ENCODE results near the gene USP21. TPM values are rescaled to one million over a fixed set of nuclear protein-coding genes. Genes with fewer than 3 reads are reported as not detected.

USP21 gene
- total and polyA plus RNA-seq, 2 of the 8 experiments (the other 6 are each of a cell fraction or from before 2014, with no cell fraction given): 23.9 to 36.3 TPM

DNA sequence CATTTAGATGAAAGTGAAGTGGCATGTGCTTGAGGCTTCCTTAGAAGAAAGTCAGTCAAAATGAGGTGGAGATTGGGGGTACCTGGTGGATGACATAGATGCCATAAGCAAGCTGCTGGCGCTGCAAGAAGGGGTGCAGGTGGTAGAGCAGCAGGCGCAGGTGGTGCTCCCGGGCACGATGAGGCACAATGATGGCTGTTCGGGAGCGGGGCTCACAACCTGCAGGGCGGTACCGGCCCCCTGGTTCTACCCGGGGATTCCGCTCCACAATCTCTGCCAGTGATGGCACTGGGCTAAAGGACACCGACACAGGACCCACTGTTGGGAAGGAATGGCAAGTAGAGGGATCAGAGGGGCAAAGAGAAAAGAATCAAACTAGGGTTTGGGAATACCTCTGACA, 15.6 kb downstream of the USP21 start:
- Histone ChIP-seq H3K56ac (replicated peaks; ENCODE audit: insufficient read length, low read depth, low read length) (no peak overlapping the region), H4K20me1 (replicated peaks in 1 of 2; ENCODE audit: control insufficient read depth in 1 of 2, insufficient read depth in 2 of 2, low read length in 2 of 2) (peaks cover 0 to 6% of the 10 kb centered on the region in 2 experiments), H3K14ac (ENCODE audit: insufficient read length) (no peak overlapping the region), H3K4me3 (ENCODE audit: extremely low read depth in 1 of 4, insufficient read depth in 2 of 4, low read depth in 3 of 4, low read length in 4 of 4) (no peak overlapping the region), H2BK20ac (ENCODE audit: low read length) (no peak overlapping the region), H4K5ac (ENCODE audit: insufficient read length, low read depth, low read length) (no peak overlapping the region), H3K4ac (replicated peaks; ENCODE audit: insufficient read length, low read depth, low read length) (no peak overlapping the region), H3K27me3 (replicated peaks in 1 of 4; ENCODE audit: control insufficient read depth in 3 of 4, extremely low read depth in 1 of 4, insufficient read depth in 3 of 4, low read length in 3 of 4) (no peaks in the 10 kb centered on the region), H2AK5ac (ENCODE audit: low read depth, low read length) (no peak overlapping the region), H2BK120ac (replicated peaks; ENCODE audit: low read depth, low read length) (no peak overlapping the region), H4K91ac (replicated peaks; ENCODE audit: insufficient read length, low read length) (no peak overlapping the region), H3K79me1 (ENCODE audit: low read depth, low read length) (peaks cover 4% of the 10 kb centered on the region), H4K8ac (ENCODE audit: extremely low read depth, insufficient read depth, low read length) (no peak overlapping the region), H2BK15ac (ENCODE audit: low read length) (no peak overlapping the region), H3K9me3 (ENCODE audit: insufficient read depth in 2 of 2, low read depth in 1 of 2, low read length in 1 of 2) (no peaks in the 10 kb centered on the region), H3K4me1 (replicated peaks in 1 of 4; ENCODE audit: control insufficient read depth in 3 of 4, insufficient read depth in 4 of 4, low read length in 3 of 4) (peaks cover 0 to 13% (median under 1%) of the 10 kb centered on the region in 4 experiments; a peak in 3 of 7 replicates), H3K27ac (ENCODE audit: low read depth, low read length) (no peak overlapping the region), H3K36me3 (ENCODE audit: control insufficient read depth in 2 of 4, insufficient read depth in 4 of 4, low read length in 3 of 4) (peaks cover 13 to 43% (median 29%) of the 10 kb centered on the region in 4 experiments), H2BK5ac (ENCODE audit: low read depth, low read length) (no peak overlapping the region), H2BK12ac (ENCODE audit: low read depth, low read length) (no peak overlapping the region), H3K18ac (ENCODE audit: extremely low read depth, low read length) (no peak overlapping the region), H2AFZ (ENCODE audit: low read length) (no peak overlapping the region), H3K9ac (replicated peaks in 1 of 4; ENCODE audit: extremely low read depth in 1 of 4, low read depth in 3 of 4, low read length in 3 of 4) (no peak overlapping the region), H3K4me2 (ENCODE audit: insufficient read depth in 1 of 2, low read depth in 2 of 2, low read length in 2 of 2) (no peak overlapping the region), H3K23me2 (ENCODE audit: low read depth, low read length) (peaks cover 2% of the 10 kb centered on the region; the same call in 1 of the 2 replicates), H3K23ac (ENCODE audit: insufficient read length) (no peak overlapping the region), H3K79me2 (ENCODE audit: control insufficient read depth in 1 of 2, insufficient read depth in 2 of 2, low read length in 2 of 2) (peaks cover 0 to 4% of the 10 kb centered on the region in 2 experiments; a peak in 1 of 4 replicates)
- DNase-seq (ENCODE audit: low read depth in 1 of 2, low spot score in 2 of 2): no peak
- CTCF ChIA-PET (ENCODE audit: partially characterized antibody): interaction anchor here (2.8 kb wide), 1 partner anchor 9 kb away, joined by 27 read pairs; the partner anchor contains the start of gene PPOX
- 97% methylated on average over 11 of the region's 11 CpGs; no CpG with 5 or more reads in 1 of the 2 experiments for WGBS, 2 experiments (ENCODE audit: extremely low coverage in 1 of 2, insufficient coverage in 1 of 2, insufficient read length in 1 of 2, insufficient replicate concordance in 2 of 2, low coverage in 1 of 2, low lambda C conversion rate in 2 of 2, missing lambda C conversion rate in 1 of 2)
- POLR2A ChIA-PET (ENCODE audit: partially characterized antibody): interaction anchor here (4.0 kb wide), 1 partner anchor 8 kb away, joined by 51 read pairs; the partner anchor contains the start of gene PPOX
- no peak for FAIRE-seq
- TF ChIP-seq EGR1 (IDR thresholded peaks at IDR 0.05; ENCODE audit: borderline replicate concordance, low read depth, low read length) (no peak), NANOG (IDR thresholded peaks at IDR 0.05; ENCODE audit: insufficient read depth, low read depth, low read length, poor library complexity, severe bottlenecking) (no peak), USF2 (IDR thresholded peaks at IDR 0.05; ENCODE audit: low read length) (no peak), CHD2 (IDR thresholded peaks at IDR 0.05; ENCODE audit: low read length) (no peak), RBBP5 (IDR thresholded peaks at IDR 0.05; ENCODE audit: borderline replicate concordance, low read depth, low read length) (no peak), FOSL1 (IDR thresholded peaks at IDR 0.05; ENCODE audit: insufficient read depth, low read depth, low read length) (no peak), SIX5 (IDR thresholded peaks at IDR 0.05; ENCODE audit: low read depth, low read length) (no peak), KDM4A (IDR thresholded peaks at IDR 0.05; ENCODE audit: low read depth, low read length, severe bottlenecking) (no peak)
